C4-2B (cell line): ENCODE data around the gene ZC3H8.

Source experiments
- H3K27ac ChIP-seq: fragments of 450-650 bp; 2 replicates; pipeline ENCODE4 v1.5.1; 2017
- CTCF ChIP-seq: fragments of 450-650 bp; conservative IDR thresholded peaks from 2 replicates; pipeline ENCODE4 v1.5.1; 2017; ENCODE audit warnings: mild to moderate bottlenecking
- ZFX ChIP-seq: fragments of 450-650 bp; IDR thresholded peaks from 2 replicates; pipeline ENCODE4 v1.6.1; 2017

Gene ZC3H8

GRCh38 chr2:112173646-112174319 lies 81.1 kb downstream of the ZC3H8 start:
- TF ChIP-seq CTCF (no peak), ZFX (no peak)
- no peak overlapping the region for H3K27ac ChIP-seq

GRCh38 chr2:112170495-112170894 lies 84.3 kb downstream of the ZC3H8 start:
- no peak overlapping the region for H3K27ac ChIP-seq
- TF ChIP-seq CTCF (no peak), ZFX (no peak)

GRCh38 chr2:112168422-112169124 lies 86.3 kb downstream of the ZC3H8 start:
- TF ChIP-seq CTCF: no peak
- TF ChIP-seq ZFX: no peak
- no peak overlapping the region for H3K27ac ChIP-seq

GRCh38 chr2:112166806-112167499 lies 87.9 kb downstream of the ZC3H8 start:
- no peak for TF ChIP-seq ZFX
- no peak for TF ChIP-seq CTCF
- H3K27ac ChIP-seq: no peak overlapping the region

GRCh38 chr2:112165296-112165695 lies 89.5 kb downstream of the ZC3H8 start:
- TF ChIP-seq CTCF (no peak), ZFX (no peak)
- no peak overlapping the region for H3K27ac ChIP-seq

- no peak for TF ChIP-seq CTCF
- no peak for TF ChIP-seq ZFX
- no peak overlapping the region for H3K27ac ChIP-seq
These were observed 90.0 kb downstream of the ZC3H8 start for GRCh38 chr2:112164876-112165275.

GRCh38 chr2:112163541-112163981 lies 91.3 kb downstream of the ZC3H8 start:
- TF ChIP-seq ZFX (no peak), CTCF (no peak)
- no peak overlapping the region for H3K27ac ChIP-seq
